GM12892 (cell line): ENCODE measurements around the gene NCOA5.

ENCODE experiments used
- POLR2A ChIP-seq: IDR thresholded peaks from 2 replicates; pipeline ENCODE4 v1.6.1; 2011; ENCODE audit warnings: low read depth, low read length, control low read depth
- POLR2AphosphoS5 ChIP-seq: IDR thresholded peaks from 2 replicates; pipeline ENCODE4 v1.6.1; 2011; ENCODE audit warnings: low read depth, low read length, control low read depth

DNA sequence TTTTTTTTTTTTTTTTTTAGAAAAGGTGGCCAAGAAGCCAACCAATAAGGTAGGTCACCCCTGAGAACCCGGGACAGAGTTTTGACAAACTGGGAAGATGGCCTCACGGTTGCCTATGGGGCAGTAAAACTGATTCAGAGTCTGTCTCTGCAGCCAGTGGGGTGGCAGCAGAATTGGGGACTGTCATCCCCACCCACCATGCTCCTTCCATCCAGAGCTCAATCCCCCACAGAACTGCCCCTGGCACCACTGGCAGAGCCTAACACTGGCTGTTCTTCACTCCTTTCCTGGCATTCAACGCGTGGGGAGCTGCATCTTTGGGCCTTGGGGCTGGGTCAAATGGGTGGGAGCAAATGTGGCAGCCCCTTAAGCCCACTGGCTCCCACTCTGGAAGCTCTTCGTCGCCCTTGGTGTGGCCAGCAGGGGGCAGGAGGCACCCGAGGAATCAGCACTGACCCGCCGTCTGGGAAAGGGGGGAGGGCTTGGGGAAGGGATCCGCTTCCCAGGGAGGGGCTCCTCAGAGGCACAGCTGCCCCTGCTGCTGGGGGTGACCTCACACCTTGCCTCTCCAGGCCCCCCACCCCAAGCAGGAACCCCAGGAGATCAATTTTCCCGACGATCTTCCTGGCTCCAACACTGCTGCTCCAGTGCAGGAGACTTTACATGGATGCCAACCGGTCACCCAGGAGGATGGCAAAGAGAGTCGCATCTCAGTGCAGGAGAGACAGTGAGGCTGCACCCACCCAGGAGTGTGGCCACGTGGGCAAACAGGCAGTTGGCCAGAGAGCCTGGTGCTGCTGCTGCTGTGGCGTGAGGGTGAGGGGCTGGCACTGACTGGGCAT, 38.8 kb upstream of the NCOA5 start:
- peak; percentile 83 for TF ChIP-seq POLR2AphosphoS5
- TF ChIP-seq POLR2A = peak; percentile 45; the same call in 1 of the 2 replicates
